Naive thymus-derived CD4-positive, alpha-beta T cell (primary cell): ENCODE data around the gene PRSS22. TPM values are rescaled to one million over a fixed set of nuclear protein-coding genes. Genes with fewer than 3 reads are reported as not detected.

ENCODE experiments used
- ATAC-seq: fragments of 150-1000 bp; cut with Tn5 transposase; 2 replicates; pipeline ENCODE4 v1.10.0; 2021; ENCODE audit warnings: mild to moderate bottlenecking, moderate library complexity
- CTCF ChIA-PET: fragments of 350-600 bp; sonication (Branson Sonifier 250); formaldehyde crosslinking; loops from one replicate; lab custom pipeline; 2021; ENCODE audit warnings: antibody characterized with exemption; lab: Charles Lee
- POLR2A ChIA-PET: fragments of 350-600 bp; sonication (Branson Sonifier 250); formaldehyde crosslinking; loops from one replicate; lab custom pipeline; 2021; ENCODE audit warnings: antibody characterized with exemption, inconsistent platforms; lab: Charles Lee
- DNase-seq, 9 donors: peaks; one replicate each; pipeline versions ENCODE4 v3.0.0 to v3.0.0-alpha.2; 2020 to 2022; ENCODE audit warnings: mixed read lengths in 1 of 9
- H3K27ac ChIP-seq: one replicate; pipeline ENCODE4 v1.7.0; 2013; ENCODE audit warnings: mild to moderate bottlenecking, low read depth, low read length, moderate library complexity
- H3K27me3 ChIP-seq, 2 donors: one replicate each; pipeline ENCODE4 v1.7.0; 2013; ENCODE audit warnings: low read length in 2 of 2, mild to moderate bottlenecking in 2 of 2, moderate library complexity in 2 of 2; ENCODE audit not compliant: control insufficient read depth in 2 of 2, insufficient read depth in 2 of 2
- H3K36me3 ChIP-seq, 3 experiments: 1 replicate in 2 of 3; 2 replicates in 1 of 3; pipeline ENCODE4 v1.7.0; 2013; ENCODE audit warnings: low read length in 3 of 3, mild to moderate bottlenecking in 3 of 3, moderate library complexity in 1 of 3; ENCODE audit not compliant: insufficient read depth in 3 of 3, control insufficient read depth in 2 of 3
- H3K4me1 ChIP-seq, 2 donors: one replicate each; pipeline ENCODE4 v1.7.0; 2013; ENCODE audit warnings: low read length in 2 of 2, mild to moderate bottlenecking in 2 of 2, moderate library complexity in 1 of 2; ENCODE audit not compliant: control insufficient read depth in 2 of 2, insufficient read depth in 2 of 2
- H3K4me3 ChIP-seq: 2 replicates; pipeline ENCODE4 v1.7.0; 2013; ENCODE audit warnings: mild to moderate bottlenecking, low read length
- H3K9me3 ChIP-seq, 3 experiments: 1 replicate in 2 of 3; 2 replicates in 1 of 3; pipeline ENCODE4 v1.7.0; 2013; ENCODE audit warnings: low read length in 3 of 3; ENCODE audit not compliant: control insufficient read depth in 2 of 3
- H3K27ac Mint-ChIP-seq, 9 donors: one replicate each; pipeline ENCODE4 v1.8.0; 2020 to 2022; ENCODE audit warnings: mixed read lengths in 9 of 9, mild to moderate bottlenecking in 8 of 9, moderate library complexity in 5 of 9, inconsistent platforms in 2 of 9
- H3K27me3 Mint-ChIP-seq, 5 donors: one replicate each; pipeline ENCODE4 v1.8.0; 2021 to 2022; ENCODE audit warnings: mixed read lengths in 5 of 5, mild to moderate bottlenecking in 1 of 5
- H3K36me3 Mint-ChIP-seq, 5 donors: one replicate each; pipeline ENCODE4 v1.8.0; 2020 to 2022; ENCODE audit warnings: mixed read lengths in 5 of 5, mild to moderate bottlenecking in 3 of 5, inconsistent platforms in 1 of 5
- H3K4me1 Mint-ChIP-seq, 7 donors: one replicate each; pipeline ENCODE4 v1.8.0; 2020 to 2022; ENCODE audit warnings: mixed read lengths in 7 of 7, mild to moderate bottlenecking in 3 of 7, inconsistent platforms in 1 of 7
- H3K4me3 Mint-ChIP-seq, 10 donors: one replicate each; pipeline ENCODE4 v1.8.0; 2020 to 2022; ENCODE audit warnings: mild to moderate bottlenecking in 10 of 10, mixed read lengths in 10 of 10, moderate library complexity in 6 of 10, inconsistent platforms in 2 of 10
- H3K9me3 Mint-ChIP-seq, 11 donors: one replicate each; pipeline ENCODE4 v1.8.0; 2020 to 2022; ENCODE audit warnings: mixed read lengths in 11 of 11, mild to moderate bottlenecking in 4 of 11, inconsistent platforms in 1 of 11, moderate library complexity in 1 of 11
- intact Hi-C, 2 donors: fragments of 100-400 bp; cut with micrococcal nuclease; formaldehyde crosslinking; loops; one replicate each; pipeline ENCODE4 v1.15.1; 2023
- polyA plus RNA-seq, 2 donors: library from polyadenylated mRNA; unstranded; fragments of 300-500 nt; fragmentation: Illumina TruSeq; gene quantifications; one replicate each; pipeline ENCODE4 v1.2.3, GENCODE V29; 2021
- total RNA-seq, 6 experiments: library from RNA in 5 of 6; stranded (reverse) in 5 of 6; gene quantifications; 1 replicate in 5 of 6; 2 replicates in 1 of 6; pipeline ENCODE4 v1.2.3 and lab custom pipeline; 2021 to 2026

PRSS22 gene
- total and polyA plus RNA-seq, 7 experiments from 2014 or later: 0.59 to 0.72 TPM; not detected in 5

GRCh38 chr16:2808181-2808580, 49.8 kb downstream of the PRSS22 start:
- Histone ChIP-seq H3K4me1 (no peaks in the 10 kb centered on the region), H3K9me3 (peaks cover 0 to 13% (median 0%) of the 10 kb centered on the region in 3 experiments), H3K4me3 (no peak overlapping the region), H3K27me3 (no peaks in the 10 kb centered on the region), H3K27ac (no peak overlapping the region), H3K36me3 (no peaks in the 10 kb centered on the region)
- Mint-ChIP-seq H3K9me3 (peaks cover 0 to 24% (median 11%) of the 10 kb centered on the region in 11 donors), H3K27me3 (peaks cover 7 to 29% (median 18%) of the 10 kb centered on the region in 5 donors), H3K4me3 (no peak overlapping the region), H3K27ac (no peak overlapping the region), H3K36me3 (peaks cover 0 to 11% (median 3%) of the 10 kb centered on the region in 5 donors), H3K4me1 (peaks cover 0 to under 1% (median 0%) of the 10 kb centered on the region in 7 donors)
- intact Hi-C loops: no loop called here
- ATAC-seq (no peak), DNase-seq (no peak)
- CTCF ChIA-PET: no interaction called here
- POLR2A ChIA-PET: no interaction called here

- Mint-ChIP-seq H3K9me3 (peaks cover 0 to 29% (median 12%) of the 10 kb centered on the region in 11 donors), H3K27ac (no peak overlapping the region), H3K36me3 (peaks cover 0 to 14% (median 3%) of the 10 kb centered on the region in 5 donors), H3K4me3 (no peak overlapping the region), H3K27me3 (peaks cover 7 to 26% (median 21%) of the 10 kb centered on the region in 5 donors), H3K4me1 (peaks cover 0 to 2% (median 0%) of the 10 kb centered on the region in 7 donors)
- no peaks in the 10 kb centered on the region for H3K36me3 ChIP-seq
- no peaks in the 10 kb centered on the region for H3K27me3 ChIP-seq
- DNase-seq: no peak
- peaks cover 0 to 13% (median 0%) of the 10 kb centered on the region in 3 experiments for H3K9me3 ChIP-seq
- H3K4me3 ChIP-seq: no peak overlapping the region
- H3K4me1 ChIP-seq: no peaks in the 10 kb centered on the region
- POLR2A ChIA-PET: no interaction called here
- no peak for ATAC-seq
- intact Hi-C loops: no loop called here
- CTCF ChIA-PET: no interaction called here
- no peak overlapping the region for H3K27ac ChIP-seq
Observed at GRCh38 chr16:2806286-2806685, 51.7 kb downstream of the PRSS22 start.

GRCh38 chr16:2804728-2805127, 53.2 kb downstream of the PRSS22 start:
- CTCF ChIA-PET: no interaction called here
- no peak overlapping the region for H3K27ac ChIP-seq
- H3K4me3 Mint-ChIP-seq: no peak overlapping the region
- H3K27me3 Mint-ChIP-seq: peaks cover 7 to 21% (median 18%) of the 10 kb centered on the region in 5 donors
- H3K36me3 ChIP-seq: no peaks in the 10 kb centered on the region
- H3K4me1 ChIP-seq: no peaks in the 10 kb centered on the region
- peaks cover 0 to 2% (median 0%) of the 10 kb centered on the region in 7 donors for H3K4me1 Mint-ChIP-seq
- H3K36me3 Mint-ChIP-seq: peaks cover 0 to 14% (median 3%) of the 10 kb centered on the region in 5 donors
- H3K27ac Mint-ChIP-seq: no peak overlapping the region
- no peak overlapping the region for H3K4me3 ChIP-seq
- intact Hi-C loops: no loop called here
- POLR2A ChIA-PET: no interaction called here
- ATAC-seq: no peak
- H3K9me3 ChIP-seq: peaks cover 0 to 13% (median 0%) of the 10 kb centered on the region in 3 experiments
- no peak for DNase-seq
- no peaks in the 10 kb centered on the region for H3K27me3 ChIP-seq
- peaks cover 0 to 29% (median 12%) of the 10 kb centered on the region in 11 donors for H3K9me3 Mint-ChIP-seq

- ChIA-PET CTCF (no interaction called here), POLR2A (interaction anchor here (0.5 to 0.7 kb wide), 2 partner anchors 55 to 1534 kb away, joined by 3 read pairs; no protein-coding TSS in a partner anchor)
- no peaks in the 10 kb centered on the region for H3K27me3 ChIP-seq
- Mint-ChIP-seq H3K4me3 (no peak overlapping the region), H3K4me1 (peaks cover 0 to 2% (median 0%) of the 10 kb centered on the region in 7 donors), H3K27ac (no peak overlapping the region), H3K27me3 (peaks cover 7 to 17% (median 11%) of the 10 kb centered on the region in 5 donors), H3K36me3 (peaks cover 0 to 10% (median 0%) of the 10 kb centered on the region in 5 donors), H3K9me3 (peaks cover 0 to 20% (median 10%) of the 10 kb centered on the region in 11 donors)
- H3K36me3 ChIP-seq: no peaks in the 10 kb centered on the region
- intact Hi-C loops: no loop called here
- H3K27ac ChIP-seq: no peak overlapping the region
- no peaks in the 10 kb centered on the region for H3K4me1 ChIP-seq
- ATAC-seq (no peak), DNase-seq (no peak)
- no peak overlapping the region for H3K4me3 ChIP-seq
- peaks cover 0 to 13% (median 0%) of the 10 kb centered on the region in 3 experiments for H3K9me3 ChIP-seq
Observed at GRCh38 chr16:2803545-2804195, 54.3 kb downstream of the PRSS22 start.

Other genes starting within 250 kb of the PRSS22 start
- gene KCTD5, start 175.6 kb downstream of the PRSS22 start, total RNA-seq: 10 to 100 TPM; 21.4 to 37.5 (median 24.6) TPM
- gene KCTD5, start 175.6 kb downstream of the PRSS22 start, polyA plus RNA-seq: 10 to 100 TPM; 15.7 to 26.2 TPM
- gene PRSS27, start 137.9 kb downstream of the PRSS22 start, total RNA-seq: 1 to 10 TPM in 2 of 5 experiments, under 1 TPM in 3; 0.32 to 1.6 (median 0.98) TPM
- gene PRSS27, start 137.9 kb downstream of the PRSS22 start, polyA plus RNA-seq: under 1 TPM in 1 of 2 donors, not detected in 1; 0.39 TPM
- 1,000 to 10,000 TPM in 4 of 5 experiments, 100 to 1,000 TPM in 1; 590 to 1,259 (median 1,020) TPM for gene SRRM2, start 105.5 kb downstream of the PRSS22 start, total RNA-seq
- gene SRRM2, start 105.5 kb downstream of the PRSS22 start, polyA plus RNA-seq: 100 to 1,000 TPM in 1 of 2 donors, 10 to 100 TPM in 1; 52.1 to 119 TPM
- 100 to 1,000 TPM in 2 of 5 experiments, 10 to 100 TPM in 3; 65.3 to 242 (median 99.3) TPM for gene ELOB, start 80.9 kb downstream of the PRSS22 start, total RNA-seq
- gene ELOB, start 80.9 kb downstream of the PRSS22 start, polyA plus RNA-seq: 100 to 1,000 TPM; 136 to 252 TPM
- gene PRSS33, start 70.6 kb downstream of the PRSS22 start, total RNA-seq: under 1 TPM in 1 of 5 experiments, not detected in 4; 0.19 TPM
- gene PRSS33, start 70.6 kb downstream of the PRSS22 start, polyA plus RNA-seq: not detected
- not detected for gene PRSS41, start 59.7 kb downstream of the PRSS22 start, total RNA-seq
- not detected for gene PRSS41, start 59.7 kb downstream of the PRSS22 start, polyA plus RNA-seq
- 1 to 10 TPM in 4 of 5 experiments, not detected in 1; 1.1 to 7.9 (median 1.4) TPM for gene PRSS21, start 40.9 kb downstream of the PRSS22 start, total RNA-seq
- 10 to 100 TPM in 1 of 2 donors, 1 to 10 TPM in 1; 1.9 to 11.2 TPM for gene PRSS21, start 40.9 kb downstream of the PRSS22 start, polyA plus RNA-seq
- 10 to 100 TPM in 1 of 5 experiments, 1 to 10 TPM in 1, not detected in 3; 2.3 to 17.2 TPM for gene ZG16B, start 27.9 kb downstream of the PRSS22 start, total RNA-seq
- not detected for gene ZG16B, start 27.9 kb downstream of the PRSS22 start, polyA plus RNA-seq
- gene FLYWCH2, start 25.0 kb upstream of the PRSS22 start, total RNA-seq: 10 to 100 TPM; 13.6 to 30.4 (median 24.0) TPM
- 10 to 100 TPM; 24.8 to 26.8 TPM for gene FLYWCH2, start 25.0 kb upstream of the PRSS22 start, polyA plus RNA-seq
- gene FLYWCH1, start 53.8 kb upstream of the PRSS22 start, total RNA-seq: 100 to 1,000 TPM in 2 of 5 experiments, 10 to 100 TPM in 3; 48.6 to 149 (median 87.0) TPM
- 10 to 100 TPM; 12.4 to 30.0 TPM for gene FLYWCH1, start 53.8 kb upstream of the PRSS22 start, polyA plus RNA-seq
- not detected for gene KREMEN2, start 106.1 kb upstream of the PRSS22 start, total RNA-seq
- not detected for gene KREMEN2, start 106.1 kb upstream of the PRSS22 start, polyA plus RNA-seq
- gene PAQR4, start 111.2 kb upstream of the PRSS22 start, total RNA-seq: 10 to 100 TPM in 1 of 5 experiments, 1 to 10 TPM in 1, under 1 TPM in 3; 0.40 to 39.4 (median 0.79) TPM
- gene PAQR4, start 111.2 kb upstream of the PRSS22 start, polyA plus RNA-seq: under 1 TPM in 1 of 2 donors, not detected in 1; 0.54 TPM
- gene PKMYT1, start 122.3 kb upstream of the PRSS22 start, total RNA-seq: 10 to 100 TPM in 1 of 5 experiments, under 1 TPM in 1, not detected in 3; 0.93 to 89.1 TPM
- not detected for gene PKMYT1, start 122.3 kb upstream of the PRSS22 start, polyA plus RNA-seq
- gene CLDN9, start 154.8 kb upstream of the PRSS22 start, total RNA-seq: under 1 TPM in 2 of 5 experiments, not detected in 3; 0.15 to 0.37 TPM
- not detected for gene CLDN9, start 154.8 kb upstream of the PRSS22 start, polyA plus RNA-seq
- not detected for gene CLDN6, start 160.0 kb upstream of the PRSS22 start, total RNA-seq
- not detected for gene CLDN6, start 160.0 kb upstream of the PRSS22 start, polyA plus RNA-seq
- gene TNFRSF12A, start 162.2 kb upstream of the PRSS22 start, total RNA-seq: 1 to 10 TPM in 3 of 5 experiments, under 1 TPM in 2; 0.57 to 5.9 (median 1.1) TPM
- gene TNFRSF12A, start 162.2 kb upstream of the PRSS22 start, polyA plus RNA-seq: not detected
- 10 to 100 TPM; 11.5 to 29.6 (median 14.9) TPM for gene HCFC1R1, start 165.8 kb upstream of the PRSS22 start, total RNA-seq
- 10 to 100 TPM; 12.0 to 24.6 TPM for gene HCFC1R1, start 165.8 kb upstream of the PRSS22 start, polyA plus RNA-seq
- gene THOC6, start 165.9 kb upstream of the PRSS22 start, total RNA-seq: 10 to 100 TPM; 25.3 to 55.5 (median 26.0) TPM
- 10 to 100 TPM; 46.3 to 60.6 TPM for gene THOC6, start 165.9 kb upstream of the PRSS22 start, polyA plus RNA-seq
- gene BICDL2, start 178.8 kb upstream of the PRSS22 start, total RNA-seq: 1 to 10 TPM in 1 of 5 experiments, not detected in 4; 1.0 TPM
- not detected for gene BICDL2, start 178.8 kb upstream of the PRSS22 start, polyA plus RNA-seq
- 10 to 100 TPM in 2 of 5 experiments, 1 to 10 TPM in 1, under 1 TPM in 2; 0.73 to 64.4 (median 3.7) TPM for gene MMP25, start 188.4 kb upstream of the PRSS22 start, total RNA-seq
- gene MMP25, start 188.4 kb upstream of the PRSS22 start, polyA plus RNA-seq: under 1 TPM; 0.64 to 0.93 TPM
- gene IL32, start 207.5 kb upstream of the PRSS22 start, total RNA-seq: 1,000 to 10,000 TPM in 1 of 5 experiments, 100 to 1,000 TPM in 4; 351 to 3,697 (median 587) TPM
- gene IL32, start 207.5 kb upstream of the PRSS22 start, polyA plus RNA-seq: 1,000 to 10,000 TPM; 1,418 to 1,605 TPM
- gene ZSCAN10, start 241.1 kb upstream of the PRSS22 start, total RNA-seq: under 1 TPM in 3 of 5 experiments, not detected in 2; 0.22 to 0.61 (median 0.29) TPM
- under 1 TPM in 1 of 2 donors, not detected in 1; 0.35 TPM for gene ZSCAN10, start 241.1 kb upstream of the PRSS22 start, polyA plus RNA-seq